Central memory CD8-positive, alpha-beta T cell (primary cell): ENCODE results near the gene TF.
"Not testable (repeated sequence)": the region's sequence is repeated elsewhere in the genome, so short reads cannot be mapped to it uniquely, and the experiment has no call there.

Source experiments
- ATAC-seq: fragments of 150-1000 bp; cut with Tn5 transposase; replicated peaks from 2 replicates; pipeline ENCODE4 v1.10.0; 2022; ENCODE audit warnings: mild to moderate bottlenecking, moderate FRiP score, moderate number of reproducible peaks; ENCODE audit not compliant: poor library complexity, severe bottlenecking; ENCODE audit errors: extremely low read depth
- DNase-seq, 2 donors: peaks; one replicate each; pipeline ENCODE4 v3.0.0; 2021; ENCODE audit warnings: low spot score in 2 of 2
- H3K27ac Mint-ChIP-seq: one replicate; pipeline ENCODE4 v1.8.0; 2022; ENCODE audit warnings: low read depth, mild to moderate bottlenecking, moderate library complexity, mixed read lengths
- H3K27me3 Mint-ChIP-seq: one replicate; pipeline ENCODE4 v1.8.0; 2022; ENCODE audit warnings: mixed read lengths
- H3K36me3 Mint-ChIP-seq: one replicate; pipeline ENCODE4 v1.8.0; 2022; ENCODE audit warnings: mild to moderate bottlenecking, moderate library complexity, mixed read lengths; ENCODE audit not compliant: insufficient read depth
- H3K4me1 Mint-ChIP-seq: one replicate; pipeline ENCODE4 v1.8.0; 2022; ENCODE audit warnings: mixed read lengths
- H3K4me3 Mint-ChIP-seq: one replicate; pipeline ENCODE4 v1.8.0; 2022; ENCODE audit warnings: mild to moderate bottlenecking, moderate library complexity, mixed read lengths
- H3K9me3 Mint-ChIP-seq: one replicate; pipeline ENCODE4 v1.8.0; 2022; ENCODE audit warnings: mixed read lengths

The TF gene

GRCh38 chr3:133780756-133781155, 34.6 kb downstream of the TF start:
- not testable (repeated sequence) for H3K4me3 Mint-ChIP-seq, ATAC-seq, H3K36me3 Mint-ChIP-seq, H3K27ac Mint-ChIP-seq, DNase-seq, H3K9me3 Mint-ChIP-seq, H3K4me1 Mint-ChIP-seq
- peaks cover 50% of the 10 kb centered on the region for H3K27me3 Mint-ChIP-seq

GRCh38 chr3:133781570-133781969, 35.4 kb downstream of the TF start:
- no peak for DNase-seq
- H3K4me1 Mint-ChIP-seq = no peaks in the 10 kb centered on the region
- H3K27ac Mint-ChIP-seq = no peak overlapping the region
- no peaks in the 10 kb centered on the region for H3K9me3 Mint-ChIP-seq
- H3K27me3 Mint-ChIP-seq = peaks cover 44% of the 10 kb centered on the region
- no peaks in the 10 kb centered on the region for H3K36me3 Mint-ChIP-seq
- ATAC-seq = no peak
- no peak overlapping the region for H3K4me3 Mint-ChIP-seq

GRCh38 chr3:133782454-133782853, 36.3 kb downstream of the TF start:
- no peaks in the 10 kb centered on the region for H3K9me3 Mint-ChIP-seq
- no peak overlapping the region for H3K4me3 Mint-ChIP-seq
- H3K27me3 Mint-ChIP-seq = peaks cover 50% of the 10 kb centered on the region
- H3K4me1 Mint-ChIP-seq = no peaks in the 10 kb centered on the region
- no peak overlapping the region for H3K27ac Mint-ChIP-seq
- H3K36me3 Mint-ChIP-seq = no peaks in the 10 kb centered on the region
- DNase-seq (no peak), ATAC-seq (no peak)

- Mint-ChIP-seq H3K9me3 (no peaks in the 10 kb centered on the region), H3K27ac (no peak overlapping the region), H3K27me3 (peaks cover 50% of the 10 kb centered on the region), H3K4me1 (no peaks in the 10 kb centered on the region), H3K36me3 (no peaks in the 10 kb centered on the region), H3K4me3 (no peak overlapping the region)
- no peak for DNase-seq
- ATAC-seq = no peak
Measured at GRCh38 chr3:133783762-133784161, 37.6 kb downstream of the TF start.

GRCh38 chr3:133788024-133788423, 41.8 kb downstream of the TF start:
- no peaks in the 10 kb centered on the region for H3K36me3 Mint-ChIP-seq
- no peak overlapping the region for H3K4me3 Mint-ChIP-seq

GRCh38 chr3:133792171-133792763, 46.1 kb downstream of the TF start:
- Mint-ChIP-seq H3K36me3 (no peaks in the 10 kb centered on the region), H3K4me3 (no peak overlapping the region), H3K4me1 (no peaks in the 10 kb centered on the region), H3K9me3 (peaks cover 7% of the 10 kb centered on the region), H3K27ac (no peak overlapping the region), H3K27me3 (peaks cover 36% of the 10 kb centered on the region)
- DNase-seq (no peak), ATAC-seq (no peak)

More at GRCh38 chr3:133788024-133788423, 41.8 kb downstream of the TF start:
- Mint-ChIP-seq H3K27ac (no peak overlapping the region), H3K27me3 (peaks cover 28% of the 10 kb centered on the region), H3K4me1 (no peaks in the 10 kb centered on the region), H3K9me3 (peaks cover 7% of the 10 kb centered on the region)
- ATAC-seq (no peak), DNase-seq (no peak)

- ATAC-seq (no peak), DNase-seq (no peak)
- H3K36me3 Mint-ChIP-seq = no peaks in the 10 kb centered on the region
- H3K9me3 Mint-ChIP-seq = peaks cover 4% of the 10 kb centered on the region
- no peak overlapping the region for H3K27ac Mint-ChIP-seq
- no peaks in the 10 kb centered on the region for H3K4me1 Mint-ChIP-seq
- peaks cover 26% of the 10 kb centered on the region for H3K27me3 Mint-ChIP-seq
- no peak overlapping the region for H3K4me3 Mint-ChIP-seq
Measured at GRCh38 chr3:133797396-133798105, 51.4 kb downstream of the TF start.

- ATAC-seq = no peak
- DNase-seq = no peak
- no peak overlapping the region for H3K4me3 Mint-ChIP-seq
- no peaks in the 10 kb centered on the region for H3K9me3 Mint-ChIP-seq
- peaks cover 26% of the 10 kb centered on the region for H3K27me3 Mint-ChIP-seq
- no peaks in the 10 kb centered on the region for H3K36me3 Mint-ChIP-seq
- H3K27ac Mint-ChIP-seq = no peak overlapping the region
- no peaks in the 10 kb centered on the region for H3K4me1 Mint-ChIP-seq
Measured at GRCh38 chr3:133799794-133800585, 53.8 kb downstream of the TF start.

GRCh38 chr3:133803469-133803868, 57.3 kb downstream of the TF start:
- peaks cover 16% of the 10 kb centered on the region for H3K36me3 Mint-ChIP-seq
- no peak overlapping the region for H3K4me3 Mint-ChIP-seq
- peaks cover 18% of the 10 kb centered on the region for H3K4me1 Mint-ChIP-seq
- no peak overlapping the region for H3K27ac Mint-ChIP-seq
- H3K27me3 Mint-ChIP-seq = no peaks in the 10 kb centered on the region
- ATAC-seq (no peak), DNase-seq (no peak)
- H3K9me3 Mint-ChIP-seq = no peaks in the 10 kb centered on the region

GRCh38 chr3:133804896-133805295, 58.7 kb downstream of the TF start:
- H3K27me3 Mint-ChIP-seq = no peaks in the 10 kb centered on the region
- peak overlapping the region; percentile 78 for H3K27ac Mint-ChIP-seq
- H3K36me3 Mint-ChIP-seq = peaks cover 25% of the 10 kb centered on the region
- DNase-seq = no peak
- peak overlapping the region; percentile 96 for H3K4me3 Mint-ChIP-seq
- no peak for ATAC-seq
- H3K4me1 Mint-ChIP-seq = peaks cover 19% of the 10 kb centered on the region
- no peaks in the 10 kb centered on the region for H3K9me3 Mint-ChIP-seq

GRCh38 chr3:133805384-133805701, 59.1 kb downstream of the TF start:
- DNase-seq (no peak), ATAC-seq (no peak)
- Mint-ChIP-seq H3K4me3 (peak overlapping the region; percentile 96), H3K27ac (peak overlapping the region; percentile 78), H3K9me3 (no peaks in the 10 kb centered on the region), H3K4me1 (peaks cover 23% of the 10 kb centered on the region), H3K27me3 (no peaks in the 10 kb centered on the region), H3K36me3 (peaks cover 29% of the 10 kb centered on the region)

GRCh38 chr3:133805702-133806475, 59.7 kb downstream of the TF start, which contains the start of gene SRPRB:
SRPRB (plus strand) TSS chr3:133805815; CDS start chr3:133805849, 34 bp downstream.
- Mint-ChIP-seq H3K36me3 (peaks cover 30% of the 10 kb centered on the region), H3K4me1 (peaks cover 24% of the 10 kb centered on the region), H3K27me3 (no peaks in the 10 kb centered on the region), H3K27ac (peak within 1 kb of the TSS; percentile 78), H3K4me3 (peak within 1 kb of the TSS; percentile 96), H3K9me3 (no peaks in the 10 kb centered on the region)
- ATAC-seq (peak; percentile 98), DNase-seq (peak; percentile 85 to 91)
